GM21526 (cell line): ENCODE data around the gene CERKL.

Experiments
- ATAC-seq: cut with Tn5 transposase; IDR thresholded peaks from one replicate; pipeline ENCODE4 v1.9.1; 2021; ENCODE audit warnings: moderate library complexity; ENCODE audit not compliant: unreplicated experiment, low FRiP score

Gene CERKL

GRCh38 chr2:181526014-181526413 lies 130.9 kb downstream of the CERKL start:
- ATAC-seq: no peak

DNA sequence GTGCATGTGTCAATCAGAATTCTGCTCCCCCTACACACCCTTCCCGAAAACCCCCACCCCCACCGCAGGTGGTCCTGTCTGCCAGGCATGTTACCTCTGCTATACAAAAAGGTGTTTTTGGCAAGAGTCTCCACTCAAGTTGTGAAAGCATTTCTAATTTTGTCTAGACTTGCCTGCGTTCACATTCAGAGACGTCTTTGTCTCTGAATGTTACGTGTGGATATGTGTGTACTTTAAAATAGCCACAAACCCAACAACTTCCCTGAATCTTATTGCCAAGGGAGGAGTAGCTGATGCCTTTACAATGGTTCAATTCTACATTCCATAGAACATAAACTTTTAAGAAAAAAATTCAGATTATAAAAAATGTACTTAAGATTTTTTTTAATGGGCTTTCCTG lies 133.1 kb downstream of the CERKL start:
- ATAC-seq: no peak

GRCh38 chr2:181520253-181520652 lies 136.7 kb downstream of the CERKL start:
- no peak for ATAC-seq

DNA sequence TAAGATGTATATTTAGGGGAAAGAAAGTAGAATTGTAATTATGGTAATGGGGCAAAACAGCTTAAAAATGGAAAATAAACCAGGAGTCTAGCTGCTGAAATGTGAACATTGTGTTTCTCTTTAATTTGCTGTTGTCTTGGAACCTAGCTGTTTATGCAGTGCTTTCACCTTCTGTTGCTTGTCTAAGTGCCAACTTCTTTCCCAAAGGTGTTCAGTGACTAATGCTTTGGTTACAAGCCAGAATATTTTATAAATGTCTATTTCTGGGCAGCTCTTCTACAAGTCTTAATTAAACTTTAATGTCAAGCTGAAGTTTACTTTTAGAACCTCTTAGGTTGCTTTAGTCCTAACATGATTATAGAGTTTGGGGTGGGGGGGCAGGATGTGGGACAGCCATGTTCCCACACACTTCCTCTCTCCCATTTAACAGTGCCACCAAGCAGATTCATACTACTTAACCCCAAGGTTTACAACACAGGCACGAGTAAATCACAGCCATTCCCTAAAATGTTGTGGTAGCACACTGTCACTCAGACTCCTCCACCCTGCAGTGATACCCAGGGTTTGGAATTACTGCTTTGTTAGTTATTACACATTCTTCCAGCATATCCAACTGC lies 139.1 kb downstream of the CERKL start:
- ATAC-seq: no peak

DNA sequence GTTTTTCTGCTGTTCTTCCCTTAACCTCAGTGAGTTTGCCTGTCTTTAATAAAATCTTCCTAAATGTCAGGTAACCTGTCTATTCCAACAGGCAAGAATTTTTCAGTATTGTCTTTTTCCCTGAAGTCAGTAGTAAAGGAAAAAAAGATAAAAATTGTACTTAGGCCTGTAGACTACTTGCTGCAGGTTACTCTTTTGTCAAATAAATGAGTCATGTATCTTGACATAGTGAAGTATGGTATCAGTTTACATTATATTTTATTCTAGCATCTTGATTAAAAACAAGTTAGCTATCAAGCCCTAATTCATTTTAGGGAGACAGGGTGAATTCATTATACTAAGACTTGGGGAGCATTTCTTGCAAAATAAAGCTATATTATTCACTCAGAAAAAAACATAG lies 139.9 kb downstream of the CERKL start:
- no peak for ATAC-seq

DNA sequence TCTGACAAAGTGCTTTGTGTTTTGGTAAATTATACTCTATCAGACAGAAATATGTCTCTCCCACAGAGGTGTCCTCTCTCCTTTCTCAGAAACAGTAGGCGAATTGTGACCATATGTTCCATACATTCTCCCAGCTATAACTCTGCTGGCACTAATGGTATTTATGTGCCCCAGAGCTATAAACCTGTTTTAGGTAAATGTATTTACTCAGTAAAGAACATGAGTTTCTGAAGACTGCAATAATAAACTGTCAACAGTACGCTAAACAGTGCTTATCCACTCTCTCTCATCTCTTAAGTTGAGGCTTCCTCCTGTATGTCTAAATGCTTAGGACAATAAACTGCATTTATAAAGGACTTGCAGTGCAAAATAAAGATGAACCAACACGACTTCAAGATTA lies 141.2 kb downstream of the CERKL start:
- ATAC-seq: no peak

DNA sequence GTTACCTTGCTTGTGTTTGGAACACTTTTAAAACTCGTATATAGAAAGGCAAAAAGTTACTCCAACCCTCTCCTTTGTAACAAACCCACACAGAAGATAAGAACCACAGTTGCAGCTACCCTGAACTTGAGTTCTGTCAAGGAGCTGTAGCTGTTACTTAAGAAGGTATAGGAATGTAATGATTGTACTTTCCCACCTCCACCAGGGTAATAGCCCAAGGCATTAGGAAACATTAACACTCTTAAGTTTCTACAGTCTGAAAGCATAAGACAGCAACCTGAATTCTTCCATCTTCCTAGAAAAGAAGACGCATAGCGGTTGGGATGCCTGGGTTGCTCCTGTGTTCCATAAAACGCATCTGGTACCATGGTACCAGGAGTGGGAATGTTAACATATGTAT lies 156.7 kb downstream of the CERKL start:
- ATAC-seq: no peak

- no peak for ATAC-seq
Observed at GRCh38 chr2:181499231-181499630, 157.7 kb downstream of the CERKL start.
